ENCODE measurements around the gene C10orf71. TPM values are rescaled to one million over a fixed set of nuclear protein-coding genes. Genes with fewer than 3 reads are reported as not detected.

Gene C10orf71
- total RNA-seq, 1 donor from 2014 or later, result not detected

GRCh38 chr10:49301302-49301701 lies 2.3 kb downstream of the C10orf71 start:
- no peak overlapping the region for H3K4me3 ChIP-seq (ENCODE audit: low read depth, low read length)
- no peak for DNase-seq (ENCODE audit: low read depth)
- peaks cover 31% of the 10 kb centered on the region for H3K27me3 ChIP-seq (ENCODE audit: control insufficient read depth, insufficient read depth, low read length)
- no peaks in the 10 kb centered on the region for H3K36me3 ChIP-seq (ENCODE audit: control insufficient read depth, insufficient read depth, low read length)
- TF ChIP-seq CTCF (IDR thresholded peaks at IDR 0.05; ENCODE audit: insufficient read depth, low read length, poor library complexity, severe bottlenecking), result no peak

- no peak overlapping the region for H3K4me3 ChIP-seq (ENCODE audit: low read depth, low read length)
- no peak for DNase-seq (ENCODE audit: low read depth)
- no peak for TF ChIP-seq CTCF (IDR thresholded peaks at IDR 0.05; ENCODE audit: insufficient read depth, low read length, poor library complexity, severe bottlenecking)
- no peaks in the 10 kb centered on the region for H3K36me3 ChIP-seq (ENCODE audit: control insufficient read depth, insufficient read depth, low read length)
- peaks cover 25% of the 10 kb centered on the region for H3K27me3 ChIP-seq (ENCODE audit: control insufficient read depth, insufficient read depth, low read length)
These were observed 3.1 kb downstream of the C10orf71 start for GRCh38 chr10:49302088-49302487.

GRCh38 chr10:49303711-49304110 lies 4.7 kb downstream of the C10orf71 start:
- TF ChIP-seq CTCF (IDR thresholded peaks at IDR 0.05; ENCODE audit: insufficient read depth, low read length, poor library complexity, severe bottlenecking), result no peak
- Histone ChIP-seq H3K27me3 (ENCODE audit: control insufficient read depth, insufficient read depth, low read length) (peaks cover 12% of the 10 kb centered on the region), H3K36me3 (ENCODE audit: control insufficient read depth, insufficient read depth, low read length) (no peaks in the 10 kb centered on the region), H3K4me3 (ENCODE audit: low read depth, low read length) (no peak overlapping the region)
- DNase-seq (ENCODE audit: low read depth), result no peak

- H3K36me3 ChIP-seq (ENCODE audit: control insufficient read depth, insufficient read depth, low read length), result no peaks in the 10 kb centered on the region
- TF ChIP-seq CTCF (IDR thresholded peaks at IDR 0.05; ENCODE audit: insufficient read depth, low read length, poor library complexity, severe bottlenecking), result no peak
- no peak for DNase-seq (ENCODE audit: low read depth)
- no peak overlapping the region for H3K4me3 ChIP-seq (ENCODE audit: low read depth, low read length)
- H3K27me3 ChIP-seq (ENCODE audit: control insufficient read depth, insufficient read depth, low read length), result peaks cover 7% of the 10 kb centered on the region
These were observed 5.2 kb downstream of the C10orf71 start for GRCh38 chr10:49304137-49304536.

- no peak for DNase-seq (ENCODE audit: low read depth)
- Histone ChIP-seq H3K4me3 (ENCODE audit: low read depth, low read length) (no peak overlapping the region), H3K27me3 (ENCODE audit: control insufficient read depth, insufficient read depth, low read length) (no peaks in the 10 kb centered on the region), H3K36me3 (ENCODE audit: control insufficient read depth, insufficient read depth, low read length) (no peaks in the 10 kb centered on the region)
- TF ChIP-seq CTCF (IDR thresholded peaks at IDR 0.05; ENCODE audit: insufficient read depth, low read length, poor library complexity, severe bottlenecking), result no peak
These were observed 9.0 kb downstream of the C10orf71 start for GRCh38 chr10:49307921-49308320.

- Histone ChIP-seq H3K36me3 (ENCODE audit: control insufficient read depth, insufficient read depth, low read length) (no peaks in the 10 kb centered on the region), H3K27me3 (ENCODE audit: control insufficient read depth, insufficient read depth, low read length) (no peaks in the 10 kb centered on the region), H3K4me3 (ENCODE audit: low read depth, low read length) (no peak overlapping the region)
- TF ChIP-seq CTCF (IDR thresholded peaks at IDR 0.05; ENCODE audit: insufficient read depth, low read length, poor library complexity, severe bottlenecking), result no peak
- DNase-seq (ENCODE audit: low read depth), result no peak
These were observed 9.9 kb downstream of the C10orf71 start for GRCh38 chr10:49308881-49309280.

Measured in kidney epithelial cell (primary cell).